Tibial nerve (tissue), 4 donors: ENCODE measurements around the gene BNIP5. TPM values are rescaled to one million over a fixed set of nuclear protein-coding genes. Genes with fewer than 3 reads are reported as not detected.

Experiments
- DNase-seq, 2 donors: peaks; one replicate each; pipeline ENCODE4 v3.0.0-alpha.2; 2019; ENCODE audit warnings: low spot score in 2 of 2
- H3K27ac ChIP-seq, 4 donors: fragments of 200-600 bp; sonication (generic) in 3 of 4; one replicate each; pipeline ENCODE4 v1.5.1; 2017 to 2019; ENCODE audit warnings: mild to moderate bottlenecking in 1 of 4
- H3K27me3 ChIP-seq, 2 donors: fragments of 200-600 bp; sonication (generic) in 1 of 2; one replicate each; pipeline versions ENCODE4 v1.5.1 to v1.6.0; 2017 to 2019
- H3K36me3 ChIP-seq, 3 donors: fragments of 200-600 bp; sonication (generic); one replicate each; pipeline ENCODE4 v1.5.1; 2018 to 2019
- H3K4me1 ChIP-seq, 4 donors: fragments of 200-600 bp; sonication (generic) in 3 of 4; one replicate each; pipeline ENCODE4 v1.5.1; 2017 to 2019
- H3K4me3 ChIP-seq, 4 donors: fragments of 200-600 bp; sonication (generic) in 3 of 4; one replicate each; pipeline ENCODE4 v1.5.1; 2017 to 2019; ENCODE audit warnings: mild to moderate bottlenecking in 1 of 4, moderate library complexity in 1 of 4
- H3K9me3 ChIP-seq, 4 donors: fragments of 200-600 bp; sonication (generic) in 3 of 4; one replicate each; pipeline ENCODE4 v1.5.1; 2017 to 2019
- CTCF ChIP-seq, 5 experiments: fragments of 200-600 bp in 3 of 5; fragments of 450-650 bp in 2 of 5; sonication (generic) in 3 of 5; IDR thresholded peaks; one replicate each; pipeline ENCODE4 v1.5.1; 2016 to 2019; ENCODE audit warnings: antibody characterized with exemption in 5 of 5, mild to moderate bottlenecking in 3 of 5, moderate library complexity in 2 of 5
- EP300 ChIP-seq, 2 donors: sonication (generic); formaldehyde crosslinking; IDR thresholded peaks; one replicate each; pipeline ENCODE4 v1.6.1; 2017; ENCODE audit warnings: antibody characterized with exemption in 2 of 2, mild to moderate bottlenecking in 1 of 2
- POLR2A ChIP-seq, 2 donors: fragments of 450-650 bp; IDR thresholded peaks; one replicate each; pipeline ENCODE4 v1.6.1; 2017; ENCODE audit warnings: antibody characterized with exemption in 2 of 2, mild to moderate bottlenecking in 2 of 2, moderate library complexity in 2 of 2
- WGBS, 2 donors: methylation state at CpG; one replicate each; pipeline ENCODE4 v1.1.5; 2018; 5-methylcytosine and 5-hydroxymethylcytosine counted together
- total RNA-seq, 4 donors: library from RNA; depleted of rRNA; stranded (reverse); fragments of >200 nt; gene quantifications; one replicate each; pipeline ENCODE4 v1.1.0, GENCODE V29; 2016

Gene BNIP5
- total RNA-seq, 4 donors from 2014 or later = not detected

DNA sequence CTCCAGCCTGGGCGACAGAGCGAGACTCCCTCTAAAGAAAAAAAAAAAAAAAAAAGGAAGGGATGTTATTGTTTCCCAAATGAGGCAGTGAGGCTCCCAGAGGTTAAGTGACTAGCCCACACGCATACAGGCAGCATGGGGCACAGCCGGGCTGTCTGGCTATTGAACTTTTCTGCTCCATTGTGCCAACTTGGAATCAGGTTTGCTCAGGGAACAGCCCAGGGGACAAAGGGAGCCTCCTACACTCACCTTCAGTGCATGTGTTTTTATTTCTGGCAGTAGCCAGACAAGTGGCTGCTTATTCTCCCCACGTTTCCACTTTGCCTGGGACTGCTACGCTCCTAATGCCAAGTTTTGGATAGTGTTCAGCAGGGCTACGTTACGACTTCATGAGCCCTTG, 40.1 kb upstream of the BNIP5 start:
- no peaks in the 10 kb centered on the region for H3K27me3 ChIP-seq
- H3K4me1 ChIP-seq = peaks cover 0 to 28% (median 0%) of the 10 kb centered on the region in 4 donors
- no peak for DNase-seq
- TF ChIP-seq POLR2A (IDR thresholded peaks at IDR 0.05) (no peak), EP300 (IDR thresholded peaks at IDR 0.05) (no peak), CTCF (IDR thresholded peaks at IDR 0.05) (no peak)
- peaks cover 0 to 7% (median 0%) of the 10 kb centered on the region in 3 donors for H3K36me3 ChIP-seq
- H3K9me3 ChIP-seq = no peaks in the 10 kb centered on the region
- H3K27ac ChIP-seq = no peak overlapping the region
- H3K4me3 ChIP-seq = no peak overlapping the region
- 89% methylated on average over 8 of the region's 8 CpGs for WGBS, 2 donors

- no peaks in the 10 kb centered on the region for H3K9me3 ChIP-seq
- no peak for DNase-seq
- H3K27ac ChIP-seq = no peak overlapping the region
- H3K4me1 ChIP-seq = peaks cover 0 to 28% (median 0%) of the 10 kb centered on the region in 4 donors
- TF ChIP-seq POLR2A (IDR thresholded peaks at IDR 0.05) (no peak), EP300 (IDR thresholded peaks at IDR 0.05) (no peak), CTCF (IDR thresholded peaks at IDR 0.05) (no peak)
- no peaks in the 10 kb centered on the region for H3K27me3 ChIP-seq
- no peak overlapping the region for H3K4me3 ChIP-seq
- peaks cover 0 to 11% (median 0%) of the 10 kb centered on the region in 3 donors for H3K36me3 ChIP-seq
- 96 to 97% methylated on average over 8 of the region's 8 CpGs for WGBS, 2 donors
Observed at GRCh38 chr6:36376183-36376582, 39.5 kb upstream of the BNIP5 start.

GRCh38 chr6:36375644-36376155, 39.0 kb upstream of the BNIP5 start:
- no peaks in the 10 kb centered on the region for H3K27me3 ChIP-seq
- DNase-seq = no peak
- TF ChIP-seq POLR2A (IDR thresholded peaks at IDR 0.05) = no peak
- TF ChIP-seq CTCF (IDR thresholded peaks at IDR 0.05) = no peak
- TF ChIP-seq EP300 (IDR thresholded peaks at IDR 0.05) = no peak
- peaks cover 0 to 28% (median 0%) of the 10 kb centered on the region in 4 donors for H3K4me1 ChIP-seq
- H3K36me3 ChIP-seq = peaks cover 0 to 12% (median 0%) of the 10 kb centered on the region in 3 donors
- WGBS, 2 donors = 92 to 94% methylated on average over 13 to 20 of the region's 20 CpGs
- H3K9me3 ChIP-seq = no peaks in the 10 kb centered on the region
- peak overlapping the region; percentile 4 to 79 (median 54) for H3K27ac ChIP-seq
- no peak overlapping the region for H3K4me3 ChIP-seq

- H3K9me3 ChIP-seq = no peaks in the 10 kb centered on the region
- peak overlapping the region; percentile 4 to 79 (median 54) for H3K27ac ChIP-seq
- TF ChIP-seq EP300 (IDR thresholded peaks at IDR 0.05) (peak in 1 of 2 donors; percentile 36), POLR2A (IDR thresholded peaks at IDR 0.05) (no peak), CTCF (IDR thresholded peaks at IDR 0.05) (no peak)
- no peak for DNase-seq
- peaks cover 0 to 12% (median 0%) of the 10 kb centered on the region in 3 donors for H3K36me3 ChIP-seq
- WGBS, 2 donors = 56 to 62% methylated on average over 8 of the region's 8 CpGs
- no peak overlapping the region for H3K4me3 ChIP-seq
- H3K27me3 ChIP-seq = no peaks in the 10 kb centered on the region
- H3K4me1 ChIP-seq = peaks cover 0 to 28% (median 0%) of the 10 kb centered on the region in 4 donors
Observed at GRCh38 chr6:36374972-36375371, 38.3 kb upstream of the BNIP5 start.

DNA sequence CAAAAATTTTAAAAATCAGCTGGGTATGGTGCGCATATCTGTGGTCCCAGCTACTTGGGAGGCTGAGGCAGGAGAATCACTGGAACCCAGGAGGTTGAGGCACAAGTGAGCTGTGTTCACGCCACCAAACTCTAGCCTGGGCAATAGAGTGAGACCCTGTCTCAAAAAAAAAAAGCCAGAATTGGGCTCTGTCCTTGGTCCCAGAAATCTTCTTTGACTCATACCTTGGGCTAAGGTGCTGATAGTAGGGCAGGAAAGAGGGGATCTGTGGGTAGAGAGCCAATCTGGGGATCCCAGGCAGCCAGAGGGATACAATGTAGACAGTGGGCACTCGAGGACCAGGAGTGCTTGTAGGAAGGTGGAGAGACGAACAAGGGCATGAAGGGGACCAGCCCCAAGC, 37.5 kb upstream of the BNIP5 start:
- Histone ChIP-seq H3K36me3 (peaks cover 0 to 12% (median 0%) of the 10 kb centered on the region in 3 donors), H3K4me1 (peaks cover 0 to 28% (median 0%) of the 10 kb centered on the region in 4 donors), H3K27ac (peak overlapping the region in 2 of 4 donors; percentile 70 to 79), H3K9me3 (no peaks in the 10 kb centered on the region), H3K4me3 (no peak overlapping the region), H3K27me3 (no peaks in the 10 kb centered on the region)
- 92 to 98% methylated on average over 4 of the region's 4 CpGs for WGBS, 2 donors
- no peak for DNase-seq
- TF ChIP-seq POLR2A (IDR thresholded peaks at IDR 0.05) (no peak), CTCF (IDR thresholded peaks at IDR 0.05) (no peak), EP300 (IDR thresholded peaks at IDR 0.05) (no peak)
